Measurements from ENCODE around the gene RNF175. TPM values are rescaled to one million over a fixed set of nuclear protein-coding genes. Genes with fewer than 3 reads are reported as not detected.

Gene RNF175
- total RNA-seq, 1 experiment from 2014 or later = not detected

GRCh38 chr4:153683763-153684181, 76.1 kb downstream of the RNF175 start:
- H3K79me2 ChIP-seq (ENCODE audit: low read depth) = no peaks in the 10 kb centered on the region
- H3K9me3 ChIP-seq (ENCODE audit: insufficient read depth, low read depth) = no peaks in the 10 kb centered on the region
- TF ChIP-seq EZH2 (IDR thresholded peaks at IDR 0.05; ENCODE audit: low read depth) (no peak), CTCF (conservative IDR thresholded peaks at IDR 0.05) (no peak)
- ChIA-PET CTCF (no interaction called here), POLR2A (ENCODE audit: unreplicated experiment) (no interaction called here)
- no TSS peak for BruUV-seq (replicated peaks)
- no peaks in the 10 kb centered on the region for H3K9me2 ChIP-seq (ENCODE audit: insufficient read depth)
- H2AFZ ChIP-seq = peak overlapping the region; percentile 90
- peak overlapping the region; percentile 93 for H3K4me2 ChIP-seq
- H3K36me3 ChIP-seq (ENCODE audit: low read depth) = no peaks in the 10 kb centered on the region
- H3K27me3 ChIP-seq (ENCODE audit: insufficient read depth, low read depth) = no peaks in the 10 kb centered on the region; the same call in 1 of the 2 replicates
- H4K20me1 ChIP-seq (ENCODE audit: insufficient read depth) = no peaks in the 10 kb centered on the region
- no peak for DNase-seq
- intact Hi-C loops (cut with micrococcal nuclease; ENCODE audit: unreplicated experiment) = no loop called here
- no peaks in the 10 kb centered on the region for H3K4me1 ChIP-seq (replicated peaks; ENCODE audit: insufficient read depth)
- H3K27ac ChIP-seq = no peak overlapping the region
- no peaks in the 10 kb centered on the region for H3F3A ChIP-seq (ENCODE audit: insufficient read depth, low read depth)
- peak overlapping the region; percentile 69 for H3K4me3 ChIP-seq

DNA sequence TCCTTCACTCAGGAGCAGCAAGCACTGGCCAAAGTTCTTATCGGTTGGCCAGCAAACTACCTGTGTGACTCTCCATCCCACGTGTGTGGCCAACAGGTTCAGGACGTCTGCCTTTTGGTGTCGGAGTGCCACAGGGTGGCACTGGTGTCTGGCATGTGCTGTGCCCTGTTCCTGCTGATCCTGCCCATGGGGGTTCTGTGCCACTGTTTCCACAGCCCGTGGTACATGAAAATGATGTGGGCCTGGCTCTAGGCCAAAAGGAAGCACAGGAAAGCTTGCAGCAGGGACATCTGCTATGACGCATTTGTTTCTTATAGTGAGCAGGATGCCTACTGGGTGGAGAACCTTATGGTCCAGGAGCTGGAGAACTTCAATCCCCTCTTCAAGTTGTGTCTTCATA, 80.3 kb downstream of the RNF175 start:
- Histone ChIP-seq H3F3A (ENCODE audit: insufficient read depth, low read depth) (no peaks in the 10 kb centered on the region), H3K36me3 (ENCODE audit: low read depth) (no peaks in the 10 kb centered on the region), H2AFZ (no peak overlapping the region), H3K27me3 (ENCODE audit: insufficient read depth, low read depth) (no peaks in the 10 kb centered on the region; the same call in 1 of the 2 replicates), H3K79me2 (ENCODE audit: low read depth) (no peaks in the 10 kb centered on the region), H3K9me2 (ENCODE audit: insufficient read depth) (no peaks in the 10 kb centered on the region), H3K9me3 (ENCODE audit: insufficient read depth, low read depth) (no peaks in the 10 kb centered on the region; the same call in 1 of the 2 replicates), H3K27ac (no peak overlapping the region), H3K4me3 (no peak overlapping the region), H3K4me2 (no peak overlapping the region), H4K20me1 (ENCODE audit: insufficient read depth) (no peaks in the 10 kb centered on the region), H3K4me1 (replicated peaks; ENCODE audit: insufficient read depth) (no peaks in the 10 kb centered on the region)
- ChIA-PET CTCF (no interaction called here), POLR2A (ENCODE audit: unreplicated experiment) (no interaction called here)
- no TSS peak for BruUV-seq (replicated peaks)
- TF ChIP-seq EZH2 (IDR thresholded peaks at IDR 0.05; ENCODE audit: low read depth) (no peak), CTCF (conservative IDR thresholded peaks at IDR 0.05) (no peak)
- intact Hi-C loops (cut with micrococcal nuclease; ENCODE audit: unreplicated experiment) = no loop called here
- no peak for DNase-seq

GRCh38 chr4:153676984-153677383, 82.8 kb downstream of the RNF175 start:
- Histone ChIP-seq H3K4me3 (no peak overlapping the region), H4K20me1 (ENCODE audit: insufficient read depth) (no peaks in the 10 kb centered on the region), H3K9me2 (ENCODE audit: insufficient read depth) (no peaks in the 10 kb centered on the region), H3F3A (ENCODE audit: insufficient read depth, low read depth) (no peaks in the 10 kb centered on the region), H3K4me1 (replicated peaks; ENCODE audit: insufficient read depth) (no peaks in the 10 kb centered on the region), H3K9me3 (ENCODE audit: insufficient read depth, low read depth) (no peaks in the 10 kb centered on the region; the same call in 1 of the 2 replicates), H2AFZ (no peak overlapping the region), H3K4me2 (no peak overlapping the region), H3K27me3 (ENCODE audit: insufficient read depth, low read depth) (no peaks in the 10 kb centered on the region), H3K27ac (no peak overlapping the region), H3K36me3 (ENCODE audit: low read depth) (no peaks in the 10 kb centered on the region), H3K79me2 (ENCODE audit: low read depth) (no peaks in the 10 kb centered on the region)
- TF ChIP-seq CTCF (conservative IDR thresholded peaks at IDR 0.05) (no peak), EZH2 (IDR thresholded peaks at IDR 0.05; ENCODE audit: low read depth) (no peak)
- POLR2A ChIA-PET (ENCODE audit: unreplicated experiment) = no interaction called here
- CTCF ChIA-PET = no interaction called here
- intact Hi-C loops (cut with micrococcal nuclease; ENCODE audit: unreplicated experiment) = no loop called here
- no peak for DNase-seq
- BruUV-seq (replicated peaks) = no TSS peak
